GM19193 (cell line): ENCODE data around the gene CUEDC2.
A peak's percentile ranks its signal among the peaks of the same experiment; 100 is the strongest.

ENCODE experiments used
- POLR2A ChIP-seq: IDR thresholded peaks from 4 replicates; pipeline ENCODE4 v1.6.1; 2011; ENCODE audit not compliant: insufficient read depth, insufficient read length; ENCODE audit errors: extremely low read depth

Gene CUEDC2

GRCh38 chr10:102400598-102401341 lies 31.6 kb downstream of the CUEDC2 start:
- TF ChIP-seq POLR2A, result peak; percentile 23

GRCh38 chr10:102400076-102400475 lies 32.3 kb downstream of the CUEDC2 start:
- TF ChIP-seq POLR2A, result no peak

GRCh38 chr10:102399217-102400021 lies 33.0 kb downstream of the CUEDC2 start:
- TF ChIP-seq POLR2A, result peak; percentile 59

DNA sequence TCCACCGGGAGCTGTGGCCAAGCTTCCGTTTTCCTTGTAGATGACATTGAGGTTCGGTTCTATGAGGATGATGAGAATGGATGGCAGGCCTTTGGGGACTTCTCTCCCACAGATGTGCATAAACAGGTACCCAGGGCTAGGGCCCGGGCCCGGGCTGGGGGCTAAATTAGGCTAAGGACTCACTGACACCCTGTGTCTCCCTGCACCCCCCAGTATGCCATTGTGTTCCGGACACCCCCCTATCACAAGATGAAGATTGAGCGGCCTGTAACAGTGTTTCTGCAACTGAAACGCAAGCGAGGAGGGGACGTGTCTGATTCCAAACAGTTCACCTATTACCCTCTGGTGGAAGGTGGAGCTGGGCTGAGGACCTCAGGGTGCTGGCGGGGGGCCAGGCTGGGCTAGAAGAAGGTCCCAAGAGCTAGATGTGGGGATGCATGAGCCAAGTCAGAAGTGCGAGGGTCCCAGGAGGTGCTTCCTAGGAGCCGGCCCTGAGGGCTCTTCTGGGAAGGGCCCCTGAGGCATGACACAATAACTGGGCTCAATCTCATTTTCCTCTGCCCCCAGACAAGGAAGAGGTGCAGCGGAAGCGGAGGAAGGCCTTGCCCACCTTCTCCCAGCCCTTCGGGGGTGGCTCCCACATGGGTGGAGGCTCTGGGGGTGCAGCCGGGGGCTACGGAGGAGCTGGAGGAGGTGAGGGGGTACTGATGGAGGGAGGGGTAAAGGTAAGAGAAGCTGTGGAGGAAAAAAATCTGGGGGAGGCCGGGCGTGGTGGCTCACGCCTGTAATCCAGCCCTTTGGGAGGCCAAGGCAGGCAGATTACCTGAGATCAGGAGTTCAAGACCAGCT lies 34.0 kb downstream of the CUEDC2 start:
- peak; percentile 27 for TF ChIP-seq POLR2A

DNA sequence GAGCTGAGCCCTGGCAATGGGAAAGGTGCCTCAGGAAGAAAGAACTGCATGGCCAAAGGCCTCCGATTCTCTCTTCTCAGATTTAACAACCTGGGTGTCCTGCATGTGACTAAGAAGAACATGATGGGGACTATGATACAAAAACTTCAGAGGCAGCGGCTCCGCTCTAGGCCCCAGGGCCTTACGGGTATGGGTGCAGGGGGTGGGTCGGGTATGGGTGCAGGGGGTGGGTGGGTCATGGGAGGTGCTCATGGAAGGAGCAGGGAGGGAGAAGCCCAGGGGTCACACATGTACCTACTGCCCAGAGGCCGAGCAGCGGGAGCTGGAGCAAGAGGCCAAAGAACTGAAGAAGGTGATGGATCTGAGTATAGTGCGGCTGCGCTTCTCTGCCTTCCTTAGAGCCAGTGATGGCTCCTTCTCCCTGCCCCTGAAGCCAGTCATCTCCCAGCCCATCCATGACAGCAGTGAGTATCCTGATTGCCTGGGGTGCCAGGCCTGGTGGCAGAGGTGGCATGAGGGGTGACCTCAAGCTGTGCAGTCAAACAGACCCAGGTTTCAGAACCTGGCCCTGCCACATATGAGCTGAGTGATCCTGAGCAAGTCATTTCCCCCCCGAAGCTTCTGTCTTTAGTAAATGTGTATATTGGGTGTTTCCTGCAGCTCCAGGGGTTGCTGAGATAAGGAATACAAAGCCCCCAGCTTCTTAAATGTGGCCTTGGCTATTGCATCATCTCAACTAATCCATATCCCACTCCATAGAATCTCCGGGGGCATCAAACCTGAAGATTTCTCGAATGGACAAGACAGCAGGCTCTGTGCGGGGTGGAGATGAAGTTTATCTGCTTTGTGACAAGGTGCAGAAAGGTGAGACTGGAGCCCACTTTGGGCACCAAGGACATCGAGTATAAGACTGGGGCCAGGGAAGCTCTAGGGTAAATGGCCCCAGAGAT lies 34.9 kb downstream of the CUEDC2 start:
- TF ChIP-seq POLR2A, result peak; percentile 30

DNA sequence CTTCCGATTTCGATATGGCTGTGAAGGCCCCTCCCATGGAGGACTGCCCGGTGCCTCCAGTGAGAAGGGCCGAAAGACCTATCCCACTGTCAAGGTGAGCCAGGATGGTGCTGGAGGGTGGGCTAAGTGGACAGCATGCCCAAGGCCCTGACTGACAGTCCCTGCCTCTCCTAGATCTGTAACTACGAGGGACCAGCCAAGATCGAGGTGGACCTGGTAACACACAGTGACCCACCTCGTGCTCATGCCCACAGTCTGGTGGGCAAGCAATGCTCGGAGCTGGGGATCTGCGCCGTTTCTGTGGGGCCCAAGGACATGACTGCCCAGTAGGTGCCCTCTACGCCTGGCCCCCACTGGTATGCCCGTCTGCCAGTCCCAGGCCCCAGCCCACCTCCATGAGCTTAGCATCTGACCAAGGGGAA lies 35.6 kb downstream of the CUEDC2 start:
- TF ChIP-seq POLR2A, result peak; percentile 3

DNA sequence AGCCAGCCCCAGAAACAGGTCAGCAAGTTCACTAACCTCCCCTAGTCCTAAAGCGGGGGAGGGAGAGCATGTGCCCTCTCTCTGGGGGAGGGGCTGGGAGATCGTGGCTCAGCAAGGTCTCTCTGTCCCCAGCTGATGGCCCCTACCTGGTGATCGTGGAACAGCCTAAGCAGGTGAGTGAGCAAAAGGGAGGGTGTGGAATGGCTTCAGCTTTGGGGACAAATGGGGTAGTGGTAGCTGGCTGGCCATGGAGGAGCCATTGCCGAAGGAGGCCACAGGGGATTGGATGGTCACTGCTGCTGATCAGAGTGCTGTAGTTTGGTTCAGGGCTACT lies 36.1 kb downstream of the CUEDC2 start:
- no peak for TF ChIP-seq POLR2A

DNA sequence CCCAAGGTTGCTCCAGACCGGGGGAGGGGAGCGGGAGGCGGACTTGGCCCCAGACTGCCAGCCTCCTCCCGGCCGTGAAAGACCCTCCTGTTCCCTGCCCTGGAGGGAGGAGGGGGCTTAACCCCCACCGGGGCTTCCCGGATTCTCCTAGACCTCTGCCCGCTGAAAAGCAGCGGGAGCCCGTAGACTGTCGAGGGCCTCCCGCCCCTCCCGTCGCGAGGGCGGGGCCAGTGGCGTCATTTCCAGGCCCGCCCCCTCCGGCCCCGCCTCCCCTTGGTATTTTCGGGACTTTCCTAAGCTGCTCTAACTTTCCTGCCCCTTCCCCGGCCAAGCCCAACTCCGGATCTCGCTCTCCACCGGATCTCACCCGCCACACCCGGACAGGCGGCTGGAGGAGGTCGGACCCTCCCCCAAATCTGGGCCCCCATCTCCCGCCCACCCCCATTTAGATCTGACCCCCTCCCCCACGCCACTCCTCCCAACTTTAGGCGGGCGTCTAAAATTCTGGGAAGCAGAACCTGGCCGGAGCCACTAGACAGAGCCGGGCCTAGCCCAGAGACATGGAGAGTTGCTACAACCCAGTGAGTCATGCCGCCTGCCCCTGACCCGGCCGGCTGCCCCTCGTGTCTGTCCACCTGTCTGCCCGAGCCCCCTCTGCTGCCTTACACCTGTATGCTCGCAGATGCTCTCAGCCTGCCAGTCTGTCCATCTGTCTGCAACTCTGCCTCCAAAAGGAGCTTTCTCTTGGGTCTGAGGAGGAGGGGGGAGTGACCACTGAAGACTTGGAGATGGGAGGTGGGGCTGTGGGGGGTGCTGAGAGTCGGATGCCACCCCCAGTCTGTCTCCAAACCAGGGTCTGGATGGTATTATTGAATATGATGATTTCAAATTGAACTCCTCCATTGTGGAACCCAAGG lies 36.7 kb downstream of the CUEDC2 start, which contains the start of gene NFKB2:
NFKB2 (plus strand) TSS at position 306 of the 917 bp plus-strand sequence; CDS start at position 561, 255 bp downstream.
- peak; percentile 62 for TF ChIP-seq POLR2A

- no peak for TF ChIP-seq POLR2A
These were observed 37.5 kb downstream of the CUEDC2 start for GRCh38 chr10:102394801-102395399.

- peak; percentile 88 for TF ChIP-seq POLR2A
These were observed 38.1 kb downstream of the CUEDC2 start for GRCh38 chr10:102394079-102394800.

- no peak for TF ChIP-seq POLR2A
These were observed 38.8 kb downstream of the CUEDC2 start for GRCh38 chr10:102393411-102394078.
